GM19397 (cell line): Measurements from ENCODE around the gene SLC35B2.
"Not testable (repeated sequence)": the region's sequence is repeated elsewhere in the genome, so short reads cannot be mapped to it uniquely, and the experiment has no call there.

ENCODE experiments used
- ATAC-seq: cut with Tn5 transposase; IDR thresholded peaks from one replicate; pipeline ENCODE4 v1.9.1; 2021; ENCODE audit warnings: mild to moderate bottlenecking, moderate library complexity; ENCODE audit not compliant: unreplicated experiment

Gene SLC35B2

DNA sequence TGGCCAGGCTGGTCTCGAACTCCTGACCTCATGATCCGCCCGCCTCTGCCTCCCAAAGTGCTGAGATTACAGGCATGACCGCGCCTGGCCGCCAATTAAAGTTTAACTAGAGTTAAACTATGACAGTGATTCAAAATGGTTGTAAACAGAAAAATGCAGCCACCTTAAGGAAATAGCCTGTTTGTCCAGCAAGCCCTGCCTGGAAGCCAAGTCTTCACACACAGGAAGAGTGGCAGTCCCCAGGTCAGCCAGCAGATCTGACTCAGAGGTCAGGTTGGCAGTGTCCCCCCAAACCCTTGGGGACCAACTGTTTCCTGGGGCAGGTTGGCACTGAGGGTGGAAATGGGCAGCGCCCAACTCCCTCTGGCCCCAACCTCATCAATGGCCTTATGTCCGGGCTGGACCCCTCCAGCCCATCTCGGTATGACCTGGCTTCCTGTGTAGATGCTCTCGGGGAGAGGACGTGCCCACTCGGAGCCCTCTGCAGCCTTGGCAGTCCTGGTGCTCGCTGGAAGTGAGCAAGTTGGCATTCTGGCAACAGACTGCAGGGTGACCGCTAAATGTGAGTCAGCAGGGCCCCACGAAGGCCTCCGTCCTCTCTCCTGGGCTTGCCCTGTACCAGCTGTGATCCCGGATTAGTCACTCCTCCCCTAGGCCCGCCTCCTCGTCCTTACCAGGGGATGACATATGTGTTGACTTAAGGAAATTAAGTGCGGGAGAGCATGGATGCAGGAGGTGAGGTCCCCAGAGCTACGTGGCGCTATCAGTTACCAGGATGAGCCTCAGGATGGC lies 20.1 kb downstream of the SLC35B2 start:
- peak; percentile 29 for ATAC-seq

- ATAC-seq, result no peak
Measured at GRCh38 chr6:44235891-44236516, 21.3 kb downstream of the SLC35B2 start.

DNA sequence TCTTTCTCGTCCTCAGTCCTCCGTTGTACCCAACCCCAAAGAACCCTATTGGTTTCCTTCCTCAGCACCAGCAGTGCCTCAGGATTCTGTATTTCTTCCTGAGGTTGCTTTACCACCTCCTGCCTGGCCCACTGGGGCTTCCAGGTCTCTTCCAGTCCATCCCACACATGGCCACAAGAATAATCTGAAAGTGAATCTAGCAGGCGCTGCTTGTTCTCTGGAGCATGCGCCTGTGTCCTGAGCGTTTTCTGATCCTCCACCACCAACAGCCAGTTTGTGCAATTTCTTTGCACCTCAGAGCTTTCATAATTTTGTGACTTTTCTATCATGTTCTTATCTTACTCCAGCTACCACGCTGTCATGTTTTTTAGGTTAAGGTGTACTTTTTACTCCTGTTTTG lies 22.1 kb downstream of the SLC35B2 start:
- no peak for ATAC-seq

DNA sequence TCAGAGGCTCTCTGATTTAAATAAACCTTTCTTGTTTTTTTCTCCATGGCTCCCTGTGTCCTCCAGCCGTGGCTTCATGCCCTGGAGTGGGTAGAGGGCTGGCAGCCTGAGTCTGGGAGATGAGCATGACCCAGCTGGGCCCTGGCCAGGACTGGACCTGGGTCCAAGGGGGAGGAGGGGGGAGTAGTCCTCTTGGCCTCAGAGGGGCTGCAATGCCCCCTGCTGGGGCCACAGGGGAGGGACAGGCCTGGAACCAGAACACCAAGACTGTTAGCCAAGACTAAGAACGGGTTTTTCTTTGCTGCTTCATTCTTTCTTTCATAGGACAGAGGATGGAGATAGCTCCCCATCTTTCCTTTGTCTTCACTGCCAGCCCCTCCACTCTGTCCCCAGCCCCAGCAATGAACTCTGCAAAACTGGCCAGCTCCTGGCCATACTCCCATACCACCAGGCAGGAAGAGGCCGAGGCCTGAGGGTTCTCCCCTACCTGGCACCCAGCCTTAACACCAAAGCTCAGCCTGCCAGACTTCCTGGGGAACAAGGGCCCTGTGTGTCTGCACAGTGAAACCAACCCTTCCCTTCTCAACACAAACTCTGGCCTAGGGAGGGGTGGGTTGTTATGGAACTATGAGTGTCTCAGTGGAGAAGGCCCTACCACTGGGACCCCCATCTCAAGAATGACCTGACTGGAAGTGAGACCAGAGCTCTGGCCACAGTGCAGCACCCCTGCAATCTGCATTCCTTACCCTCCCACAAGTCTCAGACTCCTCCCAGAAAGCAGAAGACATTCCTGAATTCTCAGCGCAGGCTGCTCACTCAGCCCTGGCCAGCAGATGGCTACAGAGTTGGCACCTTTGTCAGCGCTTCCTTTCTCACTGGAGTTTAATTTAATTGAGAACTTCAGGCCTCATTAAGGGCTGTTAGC lies 23.0 kb downstream of the SLC35B2 start:
- no peak for ATAC-seq

DNA sequence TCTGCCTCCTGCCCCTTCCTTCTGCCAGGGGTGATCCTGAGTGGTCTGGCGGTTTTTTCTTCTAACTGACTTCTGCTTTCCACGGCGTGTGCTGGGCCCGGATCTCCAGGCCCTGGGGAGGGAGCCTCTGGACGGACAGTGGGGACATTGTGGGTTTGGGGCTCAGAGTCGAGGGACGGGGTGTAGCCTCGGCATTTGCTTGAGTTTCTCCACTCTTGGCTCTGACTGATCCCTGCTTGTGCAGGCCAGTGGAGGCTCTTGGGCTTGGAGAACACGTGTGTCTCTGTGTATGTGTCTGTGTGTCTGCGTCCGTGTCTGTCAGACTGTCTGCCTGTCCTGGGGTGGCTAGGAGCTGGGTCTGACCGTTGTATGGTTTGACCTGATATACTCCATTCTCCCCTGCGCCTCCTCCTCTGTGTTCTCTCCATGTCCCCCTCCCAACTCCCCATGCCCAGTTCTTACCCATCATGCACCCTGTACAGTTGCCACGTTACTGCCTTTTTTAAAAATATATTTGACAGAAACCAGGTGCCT lies 23.7 kb downstream of the SLC35B2 start:
- no peak for ATAC-seq

GRCh38 chr6:44232676-44233566 lies 24.4 kb downstream of the SLC35B2 start:
- ATAC-seq, result no peak

DNA sequence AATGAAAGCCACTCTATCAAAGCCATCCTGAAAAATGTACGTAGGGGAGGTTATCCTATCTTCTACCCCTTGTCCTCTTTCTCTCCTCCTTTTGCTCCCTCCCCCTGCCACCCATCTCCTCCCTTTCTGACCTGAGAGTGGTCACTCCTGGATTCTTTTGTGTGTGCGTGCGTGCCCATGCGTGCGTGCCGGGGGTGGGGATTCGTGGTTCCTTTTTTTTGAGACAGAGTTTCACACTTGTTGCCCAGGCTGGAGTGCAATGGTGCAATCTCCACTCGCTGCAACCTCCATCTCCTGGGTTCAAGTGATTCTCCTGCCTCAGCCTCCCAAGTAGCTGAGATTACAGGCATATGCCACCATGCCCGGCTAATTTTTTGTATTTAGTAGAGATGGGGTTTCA lies 25.9 kb downstream of the SLC35B2 start:
- not testable (repeated sequence) for ATAC-seq

DNA sequence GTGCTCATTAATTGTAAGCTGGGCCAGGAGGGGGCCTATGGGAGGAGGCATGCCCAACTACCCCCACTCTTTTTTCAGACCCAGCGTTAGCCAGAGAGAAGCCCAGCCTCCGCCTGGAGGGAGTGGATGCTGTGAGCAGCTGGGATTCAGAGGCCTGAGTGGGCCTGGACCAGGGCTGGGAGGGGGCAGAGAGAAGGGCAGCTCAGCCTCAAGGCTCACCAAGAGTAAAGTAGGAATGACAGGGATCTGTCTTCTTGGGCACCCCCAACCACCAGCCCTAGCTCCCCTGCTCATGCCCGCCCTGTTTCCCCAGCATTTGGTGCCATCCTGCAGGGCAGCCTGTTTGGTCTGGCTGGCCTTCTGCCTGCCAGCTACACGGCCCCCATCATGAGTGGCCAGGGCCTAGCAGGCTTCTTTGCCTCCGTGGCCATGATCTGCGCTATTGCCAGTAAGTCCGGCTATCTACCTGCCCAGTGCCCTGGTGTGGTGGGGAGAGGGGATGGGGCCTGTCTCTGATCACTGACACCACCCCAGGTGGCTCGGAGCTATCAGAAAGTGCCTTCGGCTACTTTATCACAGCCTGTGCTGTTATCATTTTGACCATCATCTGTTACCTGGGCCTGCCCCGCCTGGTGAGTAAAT lies 27.2 kb downstream of the SLC35B2 start:
- no peak for ATAC-seq

GRCh38 chr6:44229376-44230033 lies 27.8 kb downstream of the SLC35B2 start:
- no peak for ATAC-seq

GRCh38 chr6:44228836-44229235 lies 28.5 kb downstream of the SLC35B2 start:
- no peak for ATAC-seq

DNA sequence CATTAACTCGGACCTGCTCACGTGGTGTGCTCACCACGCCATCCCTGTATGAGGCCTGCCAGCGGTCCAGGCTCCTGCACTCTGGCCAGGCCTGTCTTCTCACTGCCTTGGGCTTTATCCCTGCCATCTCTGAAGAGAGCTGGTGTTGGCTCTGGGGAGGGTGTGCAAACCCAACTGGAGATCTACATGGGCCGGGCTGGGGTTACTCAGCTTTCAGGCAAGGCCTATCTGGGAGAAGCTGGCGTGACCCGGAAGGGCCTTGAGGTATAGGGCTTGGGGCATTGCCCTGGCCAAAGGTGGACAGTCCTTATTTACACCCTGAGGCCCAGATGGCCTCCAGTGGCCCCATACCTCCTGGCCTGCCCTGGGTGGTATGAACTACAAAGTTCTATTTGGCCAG lies 28.9 kb downstream of the SLC35B2 start:
- ATAC-seq, result no peak

DNA sequence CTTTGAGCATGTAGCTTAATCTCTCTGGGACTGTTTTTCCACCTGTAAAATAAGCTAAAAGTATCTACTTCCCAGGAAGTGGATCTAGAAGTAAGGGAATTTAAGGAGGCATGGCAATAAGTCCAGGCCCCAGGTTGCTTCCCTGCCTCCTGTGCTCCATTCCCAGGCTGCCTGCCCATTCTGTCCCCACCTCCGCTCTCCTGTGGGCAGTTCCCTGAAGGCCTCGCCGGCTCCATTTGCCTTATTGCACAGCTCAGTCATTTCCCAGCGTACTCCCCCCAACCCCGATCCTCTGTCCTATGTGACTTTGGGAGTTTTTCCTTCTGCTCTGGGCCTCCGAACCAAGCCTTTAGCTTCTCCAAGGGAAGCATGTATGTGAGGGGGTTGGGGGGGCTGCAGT lies 29.3 kb downstream of the SLC35B2 start:
- ATAC-seq, result no peak

- no peak for ATAC-seq
Measured at GRCh38 chr6:44227148-44227793, 30.1 kb downstream of the SLC35B2 start.

DNA sequence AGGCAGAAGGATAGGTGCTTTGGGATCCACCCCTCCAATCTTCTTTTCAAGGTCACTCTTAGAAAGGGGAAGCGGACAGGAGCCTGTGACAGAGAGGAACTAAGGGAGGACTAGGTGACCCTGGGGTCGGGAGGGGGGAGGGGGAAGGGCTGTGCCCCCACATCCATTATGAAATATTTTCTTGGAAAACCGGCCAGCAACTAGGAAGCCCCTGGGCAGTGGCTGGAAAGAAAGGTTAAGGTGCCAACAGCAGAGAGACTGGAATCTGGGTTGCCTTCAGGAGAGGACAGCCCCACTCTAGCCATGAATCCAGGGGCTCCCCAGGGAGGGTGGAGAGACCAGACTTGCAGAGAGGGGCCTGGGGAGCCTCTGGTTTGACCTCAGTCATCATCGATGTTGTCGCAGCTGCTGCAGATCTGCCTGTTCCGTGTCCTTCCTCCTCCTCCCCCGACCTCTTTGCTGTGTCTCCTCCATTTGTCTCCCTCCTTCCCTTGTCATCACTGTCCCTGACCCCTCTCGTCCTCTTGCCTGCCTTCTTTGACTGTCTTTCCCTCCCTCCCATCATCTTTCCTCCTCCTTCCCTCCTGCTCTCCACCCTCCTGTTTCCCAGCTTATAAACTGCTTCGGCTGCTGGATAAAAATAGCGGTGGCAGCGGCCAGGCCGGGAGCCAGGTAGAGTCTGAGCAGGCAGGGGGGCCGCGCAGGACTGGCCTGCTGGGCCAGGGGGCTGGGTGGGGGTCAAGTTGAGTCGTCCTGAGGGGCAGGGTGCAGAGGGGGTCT lies 30.8 kb downstream of the SLC35B2 start:
- no peak for ATAC-seq

GRCh38 chr6:44225579-44226325 lies 31.6 kb downstream of the SLC35B2 start:
- ATAC-seq, result no peak

- no peak for ATAC-seq
Measured at GRCh38 chr6:44224965-44225305, 32.4 kb downstream of the SLC35B2 start.
